Measurements from ENCODE around the gene PLEKHA4. TPM values are rescaled to one million over a fixed set of nuclear protein-coding genes. Genes with fewer than 3 reads are reported as not detected.
A peak's percentile ranks its signal among the peaks of the same experiment; 100 is the strongest.

Gene PLEKHA4
- total and polyA plus RNA-seq, 9 of the 15 experiments (the other 6 are each of a cell fraction or from before 2014, with no cell fraction given), result 0.07 to 30.8 (median 11.4) TPM

DNA sequence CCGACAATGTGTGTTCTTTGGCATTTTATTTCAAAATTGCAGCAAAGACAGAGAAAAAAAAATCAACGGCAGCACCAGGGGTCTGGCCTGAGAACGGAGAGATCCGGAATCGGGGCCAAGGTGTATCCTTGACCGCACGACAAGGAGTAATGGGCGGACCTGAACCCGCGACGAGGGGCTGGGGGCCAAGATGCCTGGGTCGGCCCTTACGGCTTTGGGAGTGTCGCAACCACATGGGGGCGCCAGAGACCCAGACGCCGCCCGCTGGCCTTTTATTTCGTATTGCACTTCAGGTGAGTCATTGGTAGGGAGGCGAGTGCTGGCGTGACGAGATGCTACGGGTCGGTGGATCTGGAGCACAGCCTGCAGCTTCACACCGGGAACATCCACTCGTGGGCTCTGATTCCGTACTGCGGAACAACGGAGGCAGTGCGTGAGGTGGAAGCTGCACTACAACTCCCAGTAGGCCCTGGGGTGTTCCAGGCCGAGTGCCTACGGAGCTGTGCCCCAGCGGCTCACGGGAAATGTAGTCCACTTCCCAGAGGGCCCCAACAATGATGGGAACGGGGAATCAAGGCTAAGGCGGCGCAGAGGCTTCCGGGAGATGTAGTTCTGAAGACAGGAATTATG lies 73.2 kb downstream of the PLEKHA4 start (continued):
- TF ChIP-seq MCM7 (IDR thresholded peaks at IDR 0.05), result no peak
- no peak for TF ChIP-seq ZNF324 (CRISPR knock-in tag; IDR thresholded peaks at IDR 0.05)
- TF ChIP-seq, protein P1, sequence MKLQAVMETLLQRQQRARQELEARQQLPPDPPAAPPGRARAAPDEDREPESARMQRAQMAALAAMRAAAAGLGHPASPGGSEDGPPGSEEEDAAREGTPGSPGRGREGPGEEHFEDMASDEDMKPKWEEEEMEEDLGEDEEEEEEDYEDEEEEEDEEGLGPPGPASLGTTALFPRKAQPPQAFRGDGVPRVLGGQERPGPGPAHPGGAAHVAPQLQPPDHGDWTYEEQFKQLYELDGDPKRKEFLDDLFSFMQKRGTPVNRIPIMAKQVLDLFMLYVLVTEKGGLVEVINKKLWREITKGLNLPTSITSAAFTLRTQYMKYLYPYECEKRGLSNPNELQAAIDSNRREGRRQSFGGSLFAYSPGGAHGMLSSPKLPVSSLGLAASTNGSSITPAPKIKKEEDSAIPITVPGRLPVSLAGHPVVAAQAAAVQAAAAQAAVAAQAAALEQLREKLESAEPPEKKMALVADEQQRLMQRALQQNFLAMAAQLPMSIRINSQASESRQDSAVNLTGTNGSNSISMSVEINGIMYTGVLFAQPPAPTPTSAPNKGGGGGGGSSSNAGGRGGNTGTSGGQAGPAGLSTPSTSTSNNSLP (IDR thresholded peaks at IDR 0.05; ENCODE audit: borderline replicate concordance, low read depth, low read length), result no peak; the same call in 1 of the 2 replicates
- TF ChIP-seq RBM15 (IDR thresholded peaks at IDR 0.05; ENCODE audit: insufficient read depth, low read length), result no peak
- no peak for TF ChIP-seq HOXB6 (CRISPR knock-in tag; IDR thresholded peaks at IDR 0.05; ENCODE audit: borderline replicate concordance)
- TF ChIP-seq, protein P2, sequence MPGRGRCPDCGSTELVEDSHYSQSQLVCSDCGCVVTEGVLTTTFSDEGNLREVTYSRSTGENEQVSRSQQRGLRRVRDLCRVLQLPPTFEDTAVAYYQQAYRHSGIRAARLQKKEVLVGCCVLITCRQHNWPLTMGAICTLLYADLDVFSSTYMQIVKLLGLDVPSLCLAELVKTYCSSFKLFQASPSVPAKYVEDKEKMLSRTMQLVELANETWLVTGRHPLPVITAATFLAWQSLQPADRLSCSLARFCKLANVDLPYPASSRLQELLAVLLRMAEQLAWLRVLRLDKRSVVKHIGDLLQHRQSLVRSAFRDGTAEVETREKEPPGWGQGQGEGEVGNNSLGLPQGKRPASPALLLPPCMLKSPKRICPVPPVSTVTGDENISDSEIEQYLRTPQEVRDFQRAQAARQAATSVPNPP (IDR thresholded peaks at IDR 0.05; ENCODE audit: borderline replicate concordance, insufficient read depth, insufficient read length), result no peak
- TF ChIP-seq, protein P3, sequence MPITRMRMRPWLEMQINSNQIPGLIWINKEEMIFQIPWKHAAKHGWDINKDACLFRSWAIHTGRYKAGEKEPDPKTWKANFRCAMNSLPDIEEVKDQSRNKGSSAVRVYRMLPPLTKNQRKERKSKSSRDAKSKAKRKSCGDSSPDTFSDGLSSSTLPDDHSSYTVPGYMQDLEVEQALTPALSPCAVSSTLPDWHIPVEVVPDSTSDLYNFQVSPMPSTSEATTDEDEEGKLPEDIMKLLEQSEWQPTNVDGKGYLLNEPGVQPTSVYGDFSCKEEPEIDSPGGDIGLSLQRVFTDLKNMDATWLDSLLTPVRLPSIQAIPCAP (CRISPR knock-in tag; IDR thresholded peaks at IDR 0.05; ENCODE audit: borderline replicate concordance), result no peak
- TF ChIP-seq, protein P4, sequence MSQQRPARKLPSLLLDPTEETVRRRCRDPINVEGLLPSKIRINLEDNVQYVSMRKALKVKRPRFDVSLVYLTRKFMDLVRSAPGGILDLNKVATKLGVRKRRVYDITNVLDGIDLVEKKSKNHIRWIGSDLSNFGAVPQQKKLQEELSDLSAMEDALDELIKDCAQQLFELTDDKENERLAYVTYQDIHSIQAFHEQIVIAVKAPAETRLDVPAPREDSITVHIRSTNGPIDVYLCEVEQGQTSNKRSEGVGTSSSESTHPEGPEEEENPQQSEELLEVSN (IDR thresholded peaks at IDR 0.05; ENCODE audit: borderline replicate concordance in 1 of 2, extremely low read depth in 1 of 2, insufficient read depth in 1 of 2, insufficient read length in 1 of 2, low read depth in 1 of 2, low read length in 1 of 2, poor library complexity in 1 of 2, severe bottlenecking in 1 of 2), result no peak
- no peak for TF ChIP-seq FOXK1 (CRISPR knock-in tag; IDR thresholded peaks at IDR 0.05; ENCODE audit: borderline replicate concordance)
- TF ChIP-seq NCOR1 (IDR thresholded peaks at IDR 0.05), result no peak
- no peak; the same call in 1 of the 2 replicates for TF ChIP-seq SREBF1 (IDR thresholded peaks at IDR 0.05; ENCODE audit: borderline replicate concordance, low read depth, low read length)
- peak; percentile 64; the same call in 1 of the 2 replicates for TF ChIP-seq OTX1 (CRISPR knock-in tag; IDR thresholded peaks at IDR 0.05)
- TF ChIP-seq, protein P5, sequence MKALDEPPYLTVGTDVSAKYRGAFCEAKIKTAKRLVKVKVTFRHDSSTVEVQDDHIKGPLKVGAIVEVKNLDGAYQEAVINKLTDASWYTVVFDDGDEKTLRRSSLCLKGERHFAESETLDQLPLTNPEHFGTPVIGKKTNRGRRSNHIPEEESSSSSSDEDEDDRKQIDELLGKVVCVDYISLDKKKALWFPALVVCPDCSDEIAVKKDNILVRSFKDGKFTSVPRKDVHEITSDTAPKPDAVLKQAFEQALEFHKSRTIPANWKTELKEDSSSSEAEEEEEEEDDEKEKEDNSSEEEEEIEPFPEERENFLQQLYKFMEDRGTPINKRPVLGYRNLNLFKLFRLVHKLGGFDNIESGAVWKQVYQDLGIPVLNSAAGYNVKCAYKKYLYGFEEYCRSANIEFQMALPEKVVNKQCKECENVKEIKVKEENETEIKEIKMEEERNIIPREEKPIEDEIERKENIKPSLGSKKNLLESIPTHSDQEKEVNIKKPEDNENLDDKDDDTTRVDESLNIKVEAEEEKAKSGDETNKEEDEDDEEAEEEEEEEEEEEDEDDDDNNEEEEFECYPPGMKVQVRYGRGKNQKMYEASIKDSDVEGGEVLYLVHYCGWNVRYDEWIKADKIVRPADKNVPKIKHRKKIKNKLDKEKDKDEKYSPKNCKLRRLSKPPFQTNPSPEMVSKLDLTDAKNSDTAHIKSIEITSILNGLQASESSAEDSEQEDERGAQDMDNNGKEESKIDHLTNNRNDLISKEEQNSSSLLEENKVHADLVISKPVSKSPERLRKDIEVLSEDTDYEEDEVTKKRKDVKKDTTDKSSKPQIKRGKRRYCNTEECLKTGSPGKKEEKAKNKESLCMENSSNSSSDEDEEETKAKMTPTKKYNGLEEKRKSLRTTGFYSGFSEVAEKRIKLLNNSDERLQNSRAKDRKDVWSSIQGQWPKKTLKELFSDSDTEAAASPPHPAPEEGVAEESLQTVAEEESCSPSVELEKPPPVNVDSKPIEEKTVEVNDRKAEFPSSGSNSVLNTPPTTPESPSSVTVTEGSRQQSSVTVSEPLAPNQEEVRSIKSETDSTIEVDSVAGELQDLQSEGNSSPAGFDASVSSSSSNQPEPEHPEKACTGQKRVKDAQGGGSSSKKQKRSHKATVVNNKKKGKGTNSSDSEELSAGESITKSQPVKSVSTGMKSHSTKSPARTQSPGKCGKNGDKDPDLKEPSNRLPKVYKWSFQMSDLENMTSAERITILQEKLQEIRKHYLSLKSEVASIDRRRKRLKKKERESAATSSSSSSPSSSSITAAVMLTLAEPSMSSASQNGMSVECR (CRISPR knock-in tag; IDR thresholded peaks at IDR 0.05), result peak; percentile 90
- peak; percentile 60 for TF ChIP-seq POLR2A (conservative IDR thresholded peaks at IDR 0.05)
- peak; percentile 48; the same call in 1 of the 2 replicates for TF ChIP-seq BCOR (IDR thresholded peaks at IDR 0.05)
- TF ChIP-seq, protein P6, sequence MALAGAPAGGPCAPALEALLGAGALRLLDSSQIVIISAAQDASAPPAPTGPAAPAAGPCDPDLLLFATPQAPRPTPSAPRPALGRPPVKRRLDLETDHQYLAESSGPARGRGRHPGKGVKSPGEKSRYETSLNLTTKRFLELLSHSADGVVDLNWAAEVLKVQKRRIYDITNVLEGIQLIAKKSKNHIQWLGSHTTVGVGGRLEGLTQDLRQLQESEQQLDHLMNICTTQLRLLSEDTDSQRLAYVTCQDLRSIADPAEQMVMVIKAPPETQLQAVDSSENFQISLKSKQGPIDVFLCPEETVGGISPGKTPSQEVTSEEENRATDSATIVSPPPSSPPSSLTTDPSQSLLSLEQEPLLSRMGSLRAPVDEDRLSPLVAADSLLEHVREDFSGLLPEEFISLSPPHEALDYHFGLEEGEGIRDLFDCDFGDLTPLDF (CRISPR knock-in tag; IDR thresholded peaks at IDR 0.05), result peak; percentile 69; the same call in 1 of the 2 replicates
